ENCODE results near the gene KRT17. TPM values are rescaled to one million over a fixed set of nuclear protein-coding genes. Genes with fewer than 3 reads are reported as not detected.
"Not testable (repeated sequence)": the region's sequence is repeated elsewhere in the genome, so short reads cannot be mapped to it uniquely, and the experiment has no call there.

The KRT17 gene
- total and polyA plus RNA-seq, 2 of the 4 experiments (the other 2 are of a cell fraction), result 2.5 to 4.6 TPM

GRCh38 chr17:41621916-41622315, 2.5 kb downstream of the KRT17 start:
- no peak overlapping the region for H4K5ac ChIP-seq (ENCODE audit: low read depth, low read length)
- H2AFZ ChIP-seq (replicated peaks; ENCODE audit: low read length, poor library complexity), result no peak overlapping the region
- H3K27ac ChIP-seq (ENCODE audit: insufficient read depth, low read length), result no peak overlapping the region
- H3K14ac ChIP-seq (replicated peaks; ENCODE audit: low read depth, low read length), result no peak overlapping the region
- H3K9me1 ChIP-seq (ENCODE audit: insufficient read depth, low read length), result no peaks in the 10 kb centered on the region
- no TSS peak for BruUV-seq (replicated peaks)
- no peak overlapping the region for H3K4me2 ChIP-seq (ENCODE audit: low read depth, low read length)
- no peak for ATAC-seq (ENCODE audit: low read depth)
- intact Hi-C loops (cut with micrococcal nuclease), result no loop called here
- no peaks in the 10 kb centered on the region for H3K36me3 ChIP-seq (ENCODE audit: control insufficient read depth, insufficient read depth, low read length)
- H3K9me3 ChIP-seq (ENCODE audit: control insufficient read depth, insufficient read depth, low read length), result no peaks in the 10 kb centered on the region
- no peak overlapping the region for H4K91ac ChIP-seq (ENCODE audit: insufficient read depth, low read depth, low read length)
- DNase-seq, result no peak
- in situ Hi-C loops (cut with MboI; ENCODE audit: low sequenced_read_pairs), result no loop called here
- no peak overlapping the region for H3K18ac ChIP-seq (ENCODE audit: low read depth, low read length)
- no CpG with 5 or more reads among the region's 2 CpGs for WGBS, 2 experiments (ENCODE audit: extremely low coverage in 2 of 2, insufficient read length in 1 of 2)
- no peak overlapping the region for H2BK20ac ChIP-seq (ENCODE audit: low read depth, low read length)
- H3K4ac ChIP-seq (ENCODE audit: low read depth, low read length), result no peak overlapping the region
- no peak overlapping the region for H2BK15ac ChIP-seq (ENCODE audit: low read depth, low read length)
- CTCF ChIA-PET, result no interaction called here
- H3K4me1 ChIP-seq (ENCODE audit: control insufficient read depth, insufficient read depth, low read length), result no peaks in the 10 kb centered on the region
- no peak overlapping the region for H4K8ac ChIP-seq (ENCODE audit: low read depth in 2 of 2, low read length in 2 of 2)
- H3K4me3 ChIP-seq (ENCODE audit: insufficient read depth, low read depth, low read length), result no peak overlapping the region
- H2AK5ac ChIP-seq (ENCODE audit: low read depth, low read length), result no peak overlapping the region
- H3K27me3 ChIP-seq (ENCODE audit: control insufficient read depth, insufficient read depth, low read length), result peaks cover 29% of the 10 kb centered on the region
- H4K20me1 ChIP-seq (ENCODE audit: insufficient read depth, low read length), result no peaks in the 10 kb centered on the region
- H3K9ac ChIP-seq (ENCODE audit: low read depth, low read length), result no peak overlapping the region
- dilution Hi-C loops (cut with HindIII; ENCODE audit: low sequenced_read_pairs, unreplicated experiment), result no loop called here
- no peak overlapping the region for H2AK9ac ChIP-seq (replicated peaks; ENCODE audit: low read depth, low read length, poor library complexity)
- no peak overlapping the region for H2BK120ac ChIP-seq (ENCODE audit: low read depth, low read length)
- H2BK5ac ChIP-seq (ENCODE audit: low read depth, low read length, poor library complexity, severe bottlenecking), result no peak overlapping the region
- no peak overlapping the region for H3K23ac ChIP-seq (ENCODE audit: low read depth, low read length)
- TF ChIP-seq POLR2A (IDR thresholded peaks at IDR 0.05; ENCODE audit: low read depth, low read length), result no peak
- TF ChIP-seq MAFK (IDR thresholded peaks at IDR 0.05; ENCODE audit: low read depth, low read length), result no peak
- TF ChIP-seq MXI1 (IDR thresholded peaks at IDR 0.05; ENCODE audit: borderline replicate concordance, low read depth, low read length), result no peak
- TF ChIP-seq CTCF (conservative IDR thresholded peaks at IDR 0.05; ENCODE audit: low read depth, low read length), result no peak
- POLR2A ChIA-PET (ENCODE audit: unreplicated experiment), result no interaction called here
- H3K79me1 ChIP-seq (ENCODE audit: low read depth in 1 of 2, low read length in 2 of 2), result no peaks in the 10 kb centered on the region
- H3K56ac ChIP-seq (ENCODE audit: extremely low read depth, insufficient read depth, low read length), result no peak overlapping the region

GRCh38 chr17:41621435-41621817, 2.9 kb downstream of the KRT17 start:
- H3K18ac ChIP-seq (ENCODE audit: low read depth, low read length); H4K5ac ChIP-seq (ENCODE audit: low read depth, low read length); H3K9ac ChIP-seq (ENCODE audit: low read depth, low read length); H2AK9ac ChIP-seq (replicated peaks; ENCODE audit: low read depth, low read length, poor library complexity); intact Hi-C loops (cut with micrococcal nuclease); H2BK5ac ChIP-seq (ENCODE audit: low read depth, low read length, poor library complexity, severe bottlenecking); ATAC-seq (ENCODE audit: low read depth); H3K4me1 ChIP-seq (ENCODE audit: control insufficient read depth, insufficient read depth, low read length); H3K27ac ChIP-seq (ENCODE audit: insufficient read depth, low read length); H3K14ac ChIP-seq (replicated peaks; ENCODE audit: low read depth, low read length); H3K4me3 ChIP-seq (ENCODE audit: insufficient read depth, low read depth, low read length); H2AK5ac ChIP-seq (ENCODE audit: low read depth, low read length); H3K56ac ChIP-seq (ENCODE audit: extremely low read depth, insufficient read depth, low read length); H4K20me1 ChIP-seq (ENCODE audit: insufficient read depth, low read length); H2AFZ ChIP-seq (replicated peaks; ENCODE audit: low read length, poor library complexity); H4K91ac ChIP-seq (ENCODE audit: insufficient read depth, low read depth, low read length); dilution Hi-C loops (cut with HindIII; ENCODE audit: low sequenced_read_pairs, unreplicated experiment); H3K4ac ChIP-seq (ENCODE audit: low read depth, low read length); H3K9me3 ChIP-seq (ENCODE audit: control insufficient read depth, insufficient read depth, low read length); H3K9me1 ChIP-seq (ENCODE audit: insufficient read depth, low read length); H3K4me2 ChIP-seq (ENCODE audit: low read depth, low read length); H3K23ac ChIP-seq (ENCODE audit: low read depth, low read length); H3K36me3 ChIP-seq (ENCODE audit: control insufficient read depth, insufficient read depth, low read length); POLR2A ChIA-PET (ENCODE audit: unreplicated experiment); in situ Hi-C loops (cut with MboI; ENCODE audit: low sequenced_read_pairs); H2BK15ac ChIP-seq (ENCODE audit: low read depth, low read length); BruUV-seq (replicated peaks); H3K79me1 ChIP-seq (ENCODE audit: low read depth in 1 of 2, low read length in 2 of 2); DNase-seq; CTCF ChIA-PET: not testable (repeated sequence)
- H3K27me3 ChIP-seq (ENCODE audit: control insufficient read depth, insufficient read depth, low read length), result peaks cover 26% of the 10 kb centered on the region
- peak overlapping the region; percentile 24; the same call in 1 of the 2 replicates for H2BK20ac ChIP-seq (ENCODE audit: low read depth, low read length)
- H4K8ac ChIP-seq (ENCODE audit: low read depth in 2 of 2, low read length in 2 of 2), result 0 out of 4 replicates have a peak overlapping the region, but pooled peaks of 1 of the 2 experiments have one; percentile 15
- WGBS, 2 experiments (ENCODE audit: extremely low coverage in 2 of 2, insufficient read length in 1 of 2), result 91% methylated on average over 4 of the region's 11 CpGs; no CpG with 5 or more reads in 1 of the 2 experiments
- H2BK120ac ChIP-seq (ENCODE audit: low read depth, low read length), result 0 out of 2 replicates have a peak overlapping the region, but pooled peaks have one; percentile 15

Data from IMR-90 (cell line).